GM06990 (cell line): ENCODE data around the gene HIPK2.

Experiments used
- DNase-seq: peaks from one replicate; pipeline ENCODE4 v3.0.0-alpha.2; 2011; ENCODE audit not compliant: insufficient read length; ENCODE audit errors: extremely low read depth
- H3K27me3 ChIP-seq: replicated peaks from 2 replicates; pipeline ENCODE4 v1.6.0; 2011; ENCODE audit warnings: low read length; ENCODE audit not compliant: control insufficient read depth, insufficient read depth
- H3K36me3 ChIP-seq: 2 replicates; pipeline ENCODE4 v1.5.1; 2011; ENCODE audit warnings: low read length; ENCODE audit not compliant: control insufficient read depth, insufficient read depth
- H3K4me3 ChIP-seq: replicated peaks from 2 replicates; pipeline ENCODE4 v1.5.1; 2011; ENCODE audit warnings: low read depth, mild to moderate bottlenecking, control low read depth, low read length
- TF ChIP-seq, protein P1 (sequence below): IDR thresholded peaks from 2 replicates; pipeline ENCODE4 v1.5.1; 2011; ENCODE audit warnings: low read length, control low read depth, mild to moderate bottlenecking, inconsistent platforms; ENCODE audit not compliant: insufficient read depth, poor library complexity, severe bottlenecking

The HIPK2 gene

DNA sequence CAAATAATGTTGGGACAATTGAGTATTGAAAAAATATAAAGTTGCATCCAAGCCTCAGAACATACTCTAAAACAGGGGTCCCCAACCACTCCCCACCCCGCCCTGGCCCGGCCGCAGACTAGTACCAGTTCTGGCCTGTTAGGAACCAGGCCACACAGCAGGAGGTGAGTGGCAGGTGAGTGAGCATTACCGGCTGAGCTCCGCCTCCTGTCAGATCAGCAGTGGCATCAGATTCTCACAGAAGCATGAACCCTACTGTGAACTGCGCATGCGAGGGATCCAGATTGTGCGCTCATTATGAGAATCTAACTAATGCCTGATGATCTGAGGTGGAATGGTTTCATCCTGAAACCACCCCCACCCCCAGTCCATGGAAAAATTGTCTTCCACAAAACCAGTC is 19.4 kb downstream of the HIPK2 start:
- Histone ChIP-seq H3K4me3 (no peak overlapping the region), H3K36me3 (peaks cover 6% of the 10 kb centered on the region), H3K27me3 (no peaks in the 10 kb centered on the region)
- TF ChIP-seq, protein P1, sequence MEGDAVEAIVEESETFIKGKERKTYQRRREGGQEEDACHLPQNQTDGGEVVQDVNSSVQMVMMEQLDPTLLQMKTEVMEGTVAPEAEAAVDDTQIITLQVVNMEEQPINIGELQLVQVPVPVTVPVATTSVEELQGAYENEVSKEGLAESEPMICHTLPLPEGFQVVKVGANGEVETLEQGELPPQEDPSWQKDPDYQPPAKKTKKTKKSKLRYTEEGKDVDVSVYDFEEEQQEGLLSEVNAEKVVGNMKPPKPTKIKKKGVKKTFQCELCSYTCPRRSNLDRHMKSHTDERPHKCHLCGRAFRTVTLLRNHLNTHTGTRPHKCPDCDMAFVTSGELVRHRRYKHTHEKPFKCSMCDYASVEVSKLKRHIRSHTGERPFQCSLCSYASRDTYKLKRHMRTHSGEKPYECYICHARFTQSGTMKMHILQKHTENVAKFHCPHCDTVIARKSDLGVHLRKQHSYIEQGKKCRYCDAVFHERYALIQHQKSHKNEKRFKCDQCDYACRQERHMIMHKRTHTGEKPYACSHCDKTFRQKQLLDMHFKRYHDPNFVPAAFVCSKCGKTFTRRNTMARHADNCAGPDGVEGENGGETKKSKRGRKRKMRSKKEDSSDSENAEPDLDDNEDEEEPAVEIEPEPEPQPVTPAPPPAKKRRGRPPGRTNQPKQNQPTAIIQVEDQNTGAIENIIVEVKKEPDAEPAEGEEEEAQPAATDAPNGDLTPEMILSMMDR: no peak
- DNase-seq: no peak

DNA sequence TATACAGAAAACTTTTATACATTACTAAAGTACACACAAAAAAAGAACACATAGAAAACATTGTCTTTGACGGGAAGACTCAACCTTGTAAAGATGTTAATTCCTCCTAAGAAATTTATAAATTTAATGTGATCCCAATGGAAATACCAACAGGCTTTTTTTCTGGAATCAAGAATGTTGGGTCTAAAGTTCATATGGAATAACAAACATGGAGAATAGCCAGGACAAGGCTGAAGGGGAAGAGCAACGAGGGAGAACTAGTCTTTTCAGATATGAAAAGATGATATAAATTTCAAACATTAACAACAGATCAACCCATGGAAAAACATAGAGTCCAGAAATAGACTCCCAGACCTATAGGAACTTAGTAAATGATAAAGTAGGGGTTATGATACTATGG is 19.8 kb downstream of the HIPK2 start:
- TF ChIP-seq, protein P1: no peak
- DNase-seq: no peak
- Histone ChIP-seq H3K4me3 (no peak overlapping the region), H3K36me3 (peaks cover 6% of the 10 kb centered on the region), H3K27me3 (no peaks in the 10 kb centered on the region)

- TF ChIP-seq, protein P1: no peak
- no peak for DNase-seq
These were observed 24.1 kb downstream of the HIPK2 start for GRCh38 chr7:139753693-139754111.

GRCh38 chr7:139753081-139753692 is 24.6 kb downstream of the HIPK2 start:
- DNase-seq: no peak
- H3K36me3 ChIP-seq: peaks cover 12% of the 10 kb centered on the region
- TF ChIP-seq, protein P1: no peak
- no peak overlapping the region for H3K4me3 ChIP-seq
- H3K27me3 ChIP-seq: no peaks in the 10 kb centered on the region

More at GRCh38 chr7:139753693-139754111, 24.1 kb downstream of the HIPK2 start:
- H3K36me3 ChIP-seq: peaks cover 9% of the 10 kb centered on the region
- no peak overlapping the region for H3K4me3 ChIP-seq
- H3K27me3 ChIP-seq: no peaks in the 10 kb centered on the region

DNA sequence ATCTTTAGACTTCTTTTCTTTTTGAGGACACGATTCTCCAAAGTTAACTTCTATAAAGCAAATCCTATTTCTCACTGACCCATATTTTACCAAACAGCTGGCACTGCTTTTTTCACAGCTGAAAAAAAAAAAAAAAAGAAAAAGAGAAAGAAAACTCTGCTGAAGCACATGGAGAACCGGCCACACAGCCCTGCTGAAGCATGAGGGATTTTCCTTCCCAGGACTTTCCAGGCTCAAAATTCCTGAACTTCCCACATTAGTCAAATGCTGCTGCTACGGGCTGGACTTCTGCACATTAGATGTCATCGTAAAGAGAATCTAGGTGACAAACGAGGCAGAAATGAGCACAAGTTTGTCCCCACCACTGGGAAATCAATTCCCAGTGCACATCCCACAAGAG is 25.2 kb downstream of the HIPK2 start:
- no peak for DNase-seq
- H3K27me3 ChIP-seq: no peaks in the 10 kb centered on the region
- TF ChIP-seq, protein P1: no peak
- H3K36me3 ChIP-seq: peaks cover 12% of the 10 kb centered on the region
- no peak overlapping the region for H3K4me3 ChIP-seq

DNA sequence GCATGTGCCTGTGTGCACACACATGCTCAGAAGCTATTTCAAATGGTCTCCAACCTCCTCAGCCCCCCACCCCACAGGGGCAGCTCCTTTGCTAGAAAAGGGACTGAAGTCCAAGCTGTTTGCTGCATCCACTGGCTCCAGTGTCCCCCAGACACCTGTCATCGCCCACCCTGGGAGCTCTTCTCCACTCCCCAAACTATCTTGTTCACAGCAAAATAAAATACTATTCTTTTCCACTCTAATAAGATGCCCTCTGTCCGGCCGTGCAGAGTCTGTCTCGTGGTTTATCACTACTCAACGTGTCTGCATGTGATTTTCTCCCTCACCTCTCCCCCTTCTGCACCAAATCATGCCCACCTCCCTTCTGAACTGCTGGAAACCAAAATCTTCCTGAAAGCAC is 25.6 kb downstream of the HIPK2 start:
- DNase-seq: no peak
- Histone ChIP-seq H3K4me3 (no peak overlapping the region), H3K36me3 (peaks cover 12% of the 10 kb centered on the region), H3K27me3 (no peaks in the 10 kb centered on the region)
- TF ChIP-seq, protein P1: no peak
